HK-2 (cell line): Measurements from ENCODE around the gene MRPL21.
"Not testable (repeated sequence)": the region's sequence is repeated elsewhere in the genome, so short reads cannot be mapped to it uniquely, and the experiment has no call there.

Experiments used
- DNase-seq: peaks from one replicate; pipeline ENCODE4 v3.0.0-alpha.2; 2018; ENCODE audit not compliant: unreplicated experiment

MRPL21 gene

GRCh38 chr11:68868221-68868835, 35.3 kb downstream of the MRPL21 start:
- DNase-seq, result no peak

- DNase-seq, result no peak
Measured at GRCh38 chr11:68867066-68867465, 36.6 kb downstream of the MRPL21 start.

- DNase-seq, result no peak
Measured at GRCh38 chr11:68865241-68865640, 38.4 kb downstream of the MRPL21 start.

- DNase-seq, result no peak
Measured at GRCh38 chr11:68863553-68864265, 39.9 kb downstream of the MRPL21 start.

GRCh38 chr11:68862421-68862820, 41.2 kb downstream of the MRPL21 start:
- no peak for DNase-seq

GRCh38 chr11:68859123-68859522, 44.5 kb downstream of the MRPL21 start:
- no peak for DNase-seq

GRCh38 chr11:68857037-68857586, 46.5 kb downstream of the MRPL21 start:
- DNase-seq, result no peak

GRCh38 chr11:68856425-68857030, 47.1 kb downstream of the MRPL21 start:
- DNase-seq, result not testable (repeated sequence)

- DNase-seq, result no peak
Measured at GRCh38 chr11:68855205-68855981, 48.2 kb downstream of the MRPL21 start.

- no peak for DNase-seq
Measured at GRCh38 chr11:68854273-68854958, 49.2 kb downstream of the MRPL21 start.

GRCh38 chr11:68852628-68853027, 51.0 kb downstream of the MRPL21 start:
- no peak for DNase-seq

- no peak for DNase-seq
Measured at GRCh38 chr11:68848429-68848828, 55.2 kb downstream of the MRPL21 start.

GRCh38 chr11:68847395-68847794, 56.2 kb downstream of the MRPL21 start:
- DNase-seq, result no peak

GRCh38 chr11:68845351-68846002, 58.2 kb downstream of the MRPL21 start:
- DNase-seq, result no peak

- DNase-seq, result no peak
Measured at GRCh38 chr11:68844801-68845200, 58.8 kb downstream of the MRPL21 start.

- no peak for DNase-seq
Measured at GRCh38 chr11:68844376-68844775, 59.3 kb downstream of the MRPL21 start.

- peak; percentile 70 for DNase-seq
Measured at GRCh38 chr11:68843703-68844312, 59.8 kb downstream of the MRPL21 start.

- DNase-seq, result no peak
Measured at GRCh38 chr11:68843052-68843561, 60.5 kb downstream of the MRPL21 start.

- DNase-seq, result no peak
Measured at GRCh38 chr11:68842427-68843051, 61.1 kb downstream of the MRPL21 start.
